ENCODE measurements around the gene PTRHD1. TPM values are rescaled to one million over a fixed set of nuclear protein-coding genes. Genes with fewer than 3 reads are reported as not detected.

Gene PTRHD1
- total RNA-seq, 4 donors from 2014 or later: 22.6 to 41.8 (median 25.8) TPM

GRCh38 chr2:24824071-24824588, 30.9 kb upstream of the PTRHD1 start:
- peaks cover 0 to 60% (median 7%) of the 10 kb centered on the region in 3 donors for H3K36me3 ChIP-seq
- H3K27ac ChIP-seq: no peak overlapping the region
- intact Hi-C loops (cut with DNase I): no loop called here
- no peaks in the 10 kb centered on the region for H3K27me3 ChIP-seq
- H3K4me1 ChIP-seq: peaks cover 0 to 12% (median 8%) of the 10 kb centered on the region in 3 donors
- TF ChIP-seq, protein P1, sequence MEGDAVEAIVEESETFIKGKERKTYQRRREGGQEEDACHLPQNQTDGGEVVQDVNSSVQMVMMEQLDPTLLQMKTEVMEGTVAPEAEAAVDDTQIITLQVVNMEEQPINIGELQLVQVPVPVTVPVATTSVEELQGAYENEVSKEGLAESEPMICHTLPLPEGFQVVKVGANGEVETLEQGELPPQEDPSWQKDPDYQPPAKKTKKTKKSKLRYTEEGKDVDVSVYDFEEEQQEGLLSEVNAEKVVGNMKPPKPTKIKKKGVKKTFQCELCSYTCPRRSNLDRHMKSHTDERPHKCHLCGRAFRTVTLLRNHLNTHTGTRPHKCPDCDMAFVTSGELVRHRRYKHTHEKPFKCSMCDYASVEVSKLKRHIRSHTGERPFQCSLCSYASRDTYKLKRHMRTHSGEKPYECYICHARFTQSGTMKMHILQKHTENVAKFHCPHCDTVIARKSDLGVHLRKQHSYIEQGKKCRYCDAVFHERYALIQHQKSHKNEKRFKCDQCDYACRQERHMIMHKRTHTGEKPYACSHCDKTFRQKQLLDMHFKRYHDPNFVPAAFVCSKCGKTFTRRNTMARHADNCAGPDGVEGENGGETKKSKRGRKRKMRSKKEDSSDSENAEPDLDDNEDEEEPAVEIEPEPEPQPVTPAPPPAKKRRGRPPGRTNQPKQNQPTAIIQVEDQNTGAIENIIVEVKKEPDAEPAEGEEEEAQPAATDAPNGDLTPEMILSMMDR (IDR thresholded peaks at IDR 0.05): no peak
- no peak for TF ChIP-seq POLR2A (IDR thresholded peaks at IDR 0.05)
- WGBS, 2 donors: 82 to 90% methylated on average over 13 to 14 of the region's 14 CpGs
- H3K4me3 ChIP-seq: no peak overlapping the region
- DNase-seq: no peak
- H3K9me3 ChIP-seq: no peaks in the 10 kb centered on the region

DNA sequence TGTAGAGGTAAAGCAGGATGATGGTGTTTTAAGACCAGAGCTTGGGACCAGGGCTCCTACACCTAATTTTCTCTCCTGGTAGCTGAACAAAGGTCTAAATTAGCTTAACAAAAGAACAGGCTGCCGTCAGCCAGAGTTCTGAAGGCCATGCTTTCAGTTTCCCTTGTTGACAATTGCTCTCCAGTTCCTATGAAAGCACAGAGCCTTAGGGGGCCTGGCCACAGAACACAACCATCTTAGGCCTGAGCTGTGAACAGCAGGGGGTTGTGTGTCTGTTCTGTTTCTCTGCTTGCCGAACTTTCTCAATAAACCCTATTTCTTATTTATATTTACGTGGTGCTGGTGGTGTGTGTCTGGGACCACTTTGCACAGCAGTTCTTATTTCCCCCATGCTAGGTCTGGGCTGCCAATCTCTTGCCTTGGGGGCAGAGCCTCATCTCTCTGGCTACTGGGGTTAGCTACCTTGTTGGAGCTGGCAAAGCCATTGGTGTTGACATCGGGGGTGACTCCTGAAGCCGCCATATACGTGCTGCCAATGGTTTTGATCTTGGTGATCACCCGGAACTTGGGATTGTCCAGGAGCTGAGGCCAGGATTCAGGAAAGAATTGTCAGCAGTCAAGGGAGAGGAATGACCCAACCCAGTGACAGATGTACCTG, 29.0 kb upstream of the PTRHD1 start:
- no peak for DNase-seq
- TF ChIP-seq, protein P1 (IDR thresholded peaks at IDR 0.05): no peak
- TF ChIP-seq POLR2A (IDR thresholded peaks at IDR 0.05): no peak

GRCh38 chr2:24821433-24821891, 28.3 kb upstream of the PTRHD1 start:
- Histone ChIP-seq H3K4me1 (no peaks in the 10 kb centered on the region), H3K27me3 (no peaks in the 10 kb centered on the region), H3K9me3 (no peaks in the 10 kb centered on the region), H3K36me3 (peaks cover 0 to 87% (median 7%) of the 10 kb centered on the region in 3 donors), H3K27ac (no peak overlapping the region), H3K4me3 (no peak overlapping the region)
- intact Hi-C loops (cut with DNase I): no loop called here
- no peak for DNase-seq
- no peak for TF ChIP-seq POLR2A (IDR thresholded peaks at IDR 0.05)
- TF ChIP-seq, protein P1 (IDR thresholded peaks at IDR 0.05): no peak
- 69 to 72% methylated on average over 5 to 12 of the region's 15 CpGs for WGBS, 2 donors

More for the DNA sequence above, 29.0 kb upstream of the PTRHD1 start:
- Histone ChIP-seq H3K4me1 (peaks cover 0 to 4% (median under 1%) of the 10 kb centered on the region in 3 donors), H3K9me3 (no peaks in the 10 kb centered on the region), H3K27me3 (no peaks in the 10 kb centered on the region), H3K36me3 (peaks cover 0 to 80% (median 7%) of the 10 kb centered on the region in 3 donors), H3K4me3 (no peak overlapping the region), H3K27ac (no peak overlapping the region)
- WGBS, 2 donors: 69 to 86% methylated on average over 3 of the region's 7 CpGs
- intact Hi-C loops (cut with DNase I): no loop called here

GRCh38 chr2:24820598-24821432, 27.6 kb upstream of the PTRHD1 start:
- DNase-seq: no peak
- no peak overlapping the region for H3K27ac ChIP-seq
- no peak overlapping the region for H3K4me3 ChIP-seq
- peaks cover 0 to 89% (median 7%) of the 10 kb centered on the region in 3 donors for H3K36me3 ChIP-seq
- intact Hi-C loops (cut with DNase I): no loop called here
- no peaks in the 10 kb centered on the region for H3K27me3 ChIP-seq
- TF ChIP-seq POLR2A (IDR thresholded peaks at IDR 0.05): no peak
- TF ChIP-seq, protein P1 (IDR thresholded peaks at IDR 0.05): no peak
- 85 to 91% methylated on average over 10 to 16 of the region's 17 CpGs for WGBS, 2 donors
- H3K4me1 ChIP-seq: no peaks in the 10 kb centered on the region
- H3K9me3 ChIP-seq: no peaks in the 10 kb centered on the region

- no peak for TF ChIP-seq POLR2A (IDR thresholded peaks at IDR 0.05)
- TF ChIP-seq, protein P1 (IDR thresholded peaks at IDR 0.05): no peak
- no peak for DNase-seq
- H3K4me3 ChIP-seq: no peak overlapping the region
- H3K36me3 ChIP-seq: peaks cover 0 to 92% (median 7%) of the 10 kb centered on the region in 3 donors
- WGBS, 2 donors: 82 to 90% methylated on average over 2 of the region's 7 CpGs
- no peak overlapping the region for H3K27ac ChIP-seq
- H3K27me3 ChIP-seq: no peaks in the 10 kb centered on the region
- no peaks in the 10 kb centered on the region for H3K9me3 ChIP-seq
- intact Hi-C loops (cut with DNase I): no loop called here
- H3K4me1 ChIP-seq: no peaks in the 10 kb centered on the region
Observed at GRCh38 chr2:24820175-24820513, 27.0 kb upstream of the PTRHD1 start.

Measured in esophagus squamous epithelium (tissue), 5 donors.